ENCODE results near the gene TES.
"Not testable (repeated sequence)": the region's sequence is repeated elsewhere in the genome, so short reads cannot be mapped to it uniquely, and the experiment has no call there.

TES gene, protein sequence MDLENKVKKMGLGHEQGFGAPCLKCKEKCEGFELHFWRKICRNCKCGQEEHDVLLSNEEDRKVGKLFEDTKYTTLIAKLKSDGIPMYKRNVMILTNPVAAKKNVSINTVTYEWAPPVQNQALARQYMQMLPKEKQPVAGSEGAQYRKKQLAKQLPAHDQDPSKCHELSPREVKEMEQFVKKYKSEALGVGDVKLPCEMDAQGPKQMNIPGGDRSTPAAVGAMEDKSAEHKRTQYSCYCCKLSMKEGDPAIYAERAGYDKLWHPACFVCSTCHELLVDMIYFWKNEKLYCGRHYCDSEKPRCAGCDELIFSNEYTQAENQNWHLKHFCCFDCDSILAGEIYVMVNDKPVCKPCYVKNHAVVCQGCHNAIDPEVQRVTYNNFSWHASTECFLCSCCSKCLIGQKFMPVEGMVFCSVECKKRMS

DNA sequence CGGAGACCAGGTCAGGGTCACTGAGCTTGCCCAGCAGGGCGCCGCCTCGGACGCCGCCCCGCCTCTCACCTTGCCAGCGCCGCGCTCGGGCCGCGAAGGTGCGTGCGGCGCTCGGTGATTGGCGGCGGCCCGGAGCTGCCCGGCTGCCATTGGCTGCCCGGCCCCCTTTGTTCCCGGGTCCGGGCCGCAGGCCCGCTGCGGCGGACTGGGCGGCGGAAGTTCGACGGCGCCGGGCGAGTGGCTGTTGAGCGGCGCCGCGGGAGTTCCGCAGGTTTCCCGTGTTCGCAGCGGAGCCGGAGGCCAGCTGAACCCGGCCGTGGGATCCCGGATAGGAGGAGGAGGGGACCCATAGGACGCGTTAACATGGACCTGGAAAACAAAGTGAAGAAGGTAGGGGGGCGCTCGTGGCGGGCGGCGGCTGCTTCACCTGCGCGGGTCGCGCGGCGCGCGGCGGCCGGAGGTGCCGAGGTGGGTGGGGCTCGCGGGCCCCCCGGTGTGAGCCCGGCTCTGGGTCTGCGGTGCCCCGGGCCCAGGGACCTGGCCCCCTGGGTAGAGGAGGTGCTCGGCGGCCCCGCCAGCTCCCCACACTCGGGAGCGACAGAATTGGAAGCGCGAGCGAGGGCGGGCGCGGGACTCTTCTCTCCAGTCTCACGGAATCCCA, at the start of gene TES:
Gene TES (plus strand): TSS at position 195 of the 661 bp plus-strand sequence. CDS start 169 bp downstream, at position 364.
- peak; percentile 65 for DNase-seq (ENCODE audit: low spot score)

- DNase-seq (ENCODE audit: low spot score), result no peak
Measured at GRCh38 chr7:116161728-116162127, 48.6 kb upstream of the TES start.

- no peak for DNase-seq (ENCODE audit: low spot score)
Measured at GRCh38 chr7:116162254-116162653, 48.1 kb upstream of the TES start.

- DNase-seq (ENCODE audit: low spot score), result no peak
Measured at GRCh38 chr7:116162992-116163391, 47.3 kb upstream of the TES start.

DNA sequence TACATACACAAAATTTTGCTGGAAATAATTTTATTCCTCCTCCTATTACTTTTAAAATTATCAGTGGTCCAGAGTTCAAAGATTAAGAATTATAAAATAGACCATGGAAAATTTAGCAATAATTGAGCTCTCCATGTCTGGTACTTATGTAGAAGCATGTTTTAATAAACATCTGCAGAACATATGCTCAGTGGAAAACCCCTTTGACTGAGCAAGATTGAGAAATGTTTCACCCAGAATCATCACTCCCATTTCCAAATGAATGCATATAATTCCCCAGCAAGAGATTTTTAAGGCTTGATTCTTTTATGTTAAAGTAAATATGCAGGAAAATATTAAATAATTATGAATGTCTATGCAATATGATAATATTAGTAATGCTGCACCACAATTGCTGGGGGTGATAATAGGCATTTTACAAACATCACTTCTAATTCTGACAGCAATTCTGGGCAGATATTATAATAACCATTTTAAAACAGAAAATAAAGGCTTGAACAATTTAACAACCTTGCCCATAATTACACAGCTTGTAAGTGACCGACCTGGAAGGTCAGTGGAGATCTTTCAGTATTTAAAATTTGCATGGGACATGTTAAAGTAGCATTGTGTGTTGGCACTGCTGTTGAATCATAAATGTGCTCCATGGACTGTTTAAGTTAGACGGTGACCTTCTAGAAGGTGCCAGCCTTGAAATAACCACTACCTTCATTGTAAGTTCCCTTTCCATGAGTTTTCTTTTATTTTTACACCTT, 45.6 kb upstream of the TES start:
- no peak for DNase-seq (ENCODE audit: low spot score)

DNA sequence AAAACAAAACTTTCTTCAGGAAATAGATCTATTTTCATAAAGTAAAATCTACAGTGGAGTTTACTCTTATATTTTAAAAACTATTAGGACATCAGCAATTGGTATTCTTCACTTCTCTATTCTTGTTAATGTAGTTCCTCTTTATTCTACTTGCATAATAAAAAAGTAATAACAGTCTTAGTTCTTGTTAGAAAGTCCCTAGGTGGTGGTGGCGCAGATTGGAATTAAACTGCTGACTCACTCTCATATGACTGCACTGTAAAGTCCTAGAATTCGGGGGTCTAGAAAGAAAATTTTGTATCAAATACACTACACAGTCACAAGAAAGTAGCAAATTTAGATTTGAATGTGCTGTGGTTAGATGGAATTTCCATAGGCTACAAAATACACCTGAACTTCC, 44.6 kb upstream of the TES start:
- DNase-seq (ENCODE audit: low spot score), result no peak

- no peak for DNase-seq (ENCODE audit: low spot score)
Measured at GRCh38 chr7:116166156-116166555, 44.2 kb upstream of the TES start.

GRCh38 chr7:116167177-116167576, 43.2 kb upstream of the TES start:
- no peak for DNase-seq (ENCODE audit: low spot score)

DNA sequence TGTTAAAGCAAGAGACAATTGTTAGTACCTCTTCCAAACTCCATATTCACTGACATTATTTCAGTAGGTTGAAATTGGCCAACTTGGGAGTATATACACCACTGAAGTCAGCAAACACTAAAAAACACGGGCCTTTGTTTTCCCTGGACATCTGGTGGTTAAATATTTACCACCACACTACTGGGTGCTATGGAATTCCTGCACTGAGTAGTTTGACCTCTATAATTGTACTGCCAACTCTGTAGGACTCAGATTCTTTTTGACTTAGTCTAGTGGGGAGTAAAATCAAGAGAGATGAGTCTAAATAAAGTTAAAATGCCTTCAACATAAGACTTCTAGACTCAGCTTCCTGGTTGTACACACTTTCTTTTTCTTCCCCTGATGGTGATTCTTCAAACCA, 41.3 kb upstream of the TES start:
- peak; percentile 20 for DNase-seq (ENCODE audit: low spot score)

DNA sequence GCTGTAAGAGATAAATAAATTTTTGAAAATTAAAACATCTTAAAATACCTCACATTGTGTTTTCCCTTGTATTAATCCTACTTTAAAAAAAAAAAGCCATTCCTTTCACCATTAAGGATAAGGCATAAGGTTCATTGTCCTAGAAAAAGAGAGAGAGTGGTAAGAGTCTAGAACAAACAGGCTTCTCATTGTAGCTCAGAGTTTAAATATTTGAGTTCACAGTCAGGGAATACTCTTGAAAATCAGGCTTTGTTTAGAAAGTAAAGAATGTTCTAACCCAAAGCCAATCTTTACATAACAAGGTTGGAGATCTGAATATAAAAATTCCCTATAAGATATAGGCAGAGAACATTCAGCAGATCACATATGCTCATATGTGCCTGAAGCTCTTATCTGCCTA, 40.2 kb upstream of the TES start:
- no peak for DNase-seq (ENCODE audit: low spot score)

DNA sequence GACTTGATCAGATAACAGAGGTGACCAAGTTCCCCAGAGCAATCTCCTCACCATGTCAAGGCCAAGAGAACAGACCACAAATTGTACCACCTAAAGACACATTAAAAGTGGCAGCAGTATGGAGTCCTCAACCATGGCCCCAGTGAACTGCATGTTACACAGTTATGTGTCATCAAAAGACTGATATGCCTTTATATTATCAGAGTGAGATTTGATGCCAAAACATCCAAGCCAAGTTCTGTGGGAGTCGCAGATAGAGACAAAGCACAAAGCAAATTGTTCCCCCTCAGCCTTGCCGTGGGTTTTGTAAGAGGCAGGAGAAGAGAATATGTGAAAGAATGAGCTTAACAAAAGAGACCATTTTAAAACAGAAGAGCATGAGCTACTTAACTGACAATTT, 39.2 kb upstream of the TES start:
- DNase-seq (ENCODE audit: low spot score), result no peak

DNA sequence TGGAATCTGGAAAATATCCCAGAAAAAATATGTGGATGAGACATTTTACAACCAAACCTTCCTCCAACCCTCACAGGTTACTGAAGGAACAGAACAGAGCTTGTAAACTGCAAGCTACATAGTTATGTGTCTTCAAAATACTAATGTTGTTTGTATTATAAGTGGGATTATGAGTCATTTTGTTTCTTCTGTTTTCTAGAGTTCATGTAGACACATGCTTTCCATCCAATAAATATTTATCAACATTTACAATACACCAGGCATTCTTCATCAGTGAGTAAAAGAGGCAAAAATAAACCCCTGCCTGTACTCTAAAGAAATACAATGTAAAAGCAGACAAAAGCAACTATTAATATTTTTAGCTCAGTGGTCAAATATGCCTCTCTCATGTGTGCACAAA, 38.0 kb upstream of the TES start:
- DNase-seq (ENCODE audit: low spot score), result no peak

DNA sequence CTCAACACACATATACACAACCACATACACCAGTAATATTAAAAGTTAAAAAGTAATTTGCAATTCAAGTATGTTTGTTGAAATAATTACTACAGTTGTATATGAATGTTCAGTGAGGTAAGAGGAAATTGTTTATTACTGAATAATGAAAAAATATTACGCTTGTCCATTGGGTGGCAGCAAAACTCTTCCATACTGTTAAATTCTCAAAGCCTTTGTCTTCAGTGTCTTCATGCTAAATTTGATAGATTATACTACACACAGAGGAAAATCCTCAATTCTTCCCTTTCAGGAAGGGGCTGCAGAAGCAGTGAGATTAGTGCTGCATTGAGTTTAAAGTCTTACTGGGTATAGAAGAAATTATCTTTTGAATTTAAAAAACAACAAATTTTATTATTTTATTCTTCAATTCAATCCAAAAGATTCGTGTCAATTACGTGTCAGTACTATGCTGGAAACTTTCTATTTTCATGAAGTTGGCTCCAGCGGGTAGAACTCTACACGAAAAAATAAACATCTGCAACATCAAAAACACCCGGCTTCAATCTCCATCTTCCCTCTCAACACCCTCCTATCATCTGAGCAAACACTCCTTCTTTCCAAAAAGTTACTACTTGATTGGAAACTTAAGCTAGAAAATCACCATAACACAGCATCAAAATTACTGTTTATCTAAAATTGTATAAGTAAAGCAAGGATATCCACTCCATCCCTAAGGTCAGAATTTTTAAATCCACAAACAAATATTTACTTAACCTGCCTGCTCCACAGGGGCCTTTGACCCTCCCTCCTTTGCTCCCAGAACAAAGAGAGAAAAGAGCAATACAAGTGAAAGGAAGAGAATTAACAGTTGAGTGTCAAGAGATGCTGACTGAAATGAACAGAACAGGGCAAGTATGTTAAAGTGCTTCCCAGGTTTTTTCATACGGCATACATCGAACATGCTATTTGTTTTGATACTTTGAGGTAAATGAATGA, 37.0 kb upstream of the TES start:
- DNase-seq (ENCODE audit: low spot score), result no peak

DNA sequence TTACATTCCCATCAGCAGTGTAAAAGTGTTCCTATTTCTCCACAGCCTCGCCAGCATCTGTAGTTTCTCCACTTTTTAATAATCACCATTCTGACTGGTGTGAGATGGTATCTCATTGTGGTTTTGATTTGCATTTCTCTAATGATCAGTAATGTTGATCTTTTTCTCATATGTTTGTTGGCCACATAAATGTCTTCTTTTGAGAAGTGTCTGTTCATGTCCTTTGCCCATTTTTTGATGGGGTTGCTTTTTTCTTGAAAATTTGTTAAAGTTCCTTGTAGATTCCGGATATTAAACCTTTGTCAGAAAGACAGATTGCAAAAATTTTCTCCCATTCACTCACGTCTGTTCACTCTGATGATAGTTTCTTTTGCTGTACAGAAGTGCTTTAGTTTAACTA, 35.2 kb upstream of the TES start:
- DNase-seq (ENCODE audit: low spot score), result not testable (repeated sequence)

- no peak for DNase-seq (ENCODE audit: low spot score)
Measured at GRCh38 chr7:116176226-116176625, 34.1 kb upstream of the TES start.

GRCh38 chr7:116177009-116177408, 33.3 kb upstream of the TES start:
- peak; percentile 48 for DNase-seq (ENCODE audit: low spot score)

DNA sequence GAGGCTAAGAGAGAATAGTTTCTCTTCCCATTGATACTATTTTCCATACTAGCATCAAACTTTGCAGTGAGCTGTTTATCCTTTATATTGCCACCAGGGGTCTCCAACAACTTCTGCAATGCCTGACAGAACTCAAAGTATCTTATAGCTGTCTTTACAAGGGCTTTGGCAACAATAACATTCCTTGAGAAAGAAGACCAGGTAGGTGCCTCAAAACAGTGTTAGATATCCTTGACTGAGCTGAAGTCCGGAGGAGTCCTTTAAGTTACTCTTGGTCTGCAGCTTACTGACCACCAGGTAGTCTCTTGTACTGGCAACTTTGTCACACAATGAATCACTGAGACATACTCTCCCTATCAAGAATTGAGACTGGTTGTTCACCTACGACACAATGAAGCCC, 30.0 kb upstream of the TES start:
- peak; percentile 45 for DNase-seq (ENCODE audit: low spot score)

- no peak for DNase-seq (ENCODE audit: low spot score)
Measured at GRCh38 chr7:116182023-116182422, 28.3 kb upstream of the TES start.

- no peak for DNase-seq (ENCODE audit: low spot score)
Measured at GRCh38 chr7:116185450-116185849, 24.9 kb upstream of the TES start.

GRCh38 chr7:116185956-116186355, 24.4 kb upstream of the TES start:
- no peak for DNase-seq (ENCODE audit: low spot score)

- no peak for DNase-seq (ENCODE audit: low spot score)
Measured at GRCh38 chr7:116187400-116187799, 22.9 kb upstream of the TES start.
